ENCODE data around the gene ZBTB2.
"Not testable (repeated sequence)": the region's sequence is repeated elsewhere in the genome, so short reads cannot be mapped to it uniquely, and the experiment has no call there.

Gene ZBTB2

DNA sequence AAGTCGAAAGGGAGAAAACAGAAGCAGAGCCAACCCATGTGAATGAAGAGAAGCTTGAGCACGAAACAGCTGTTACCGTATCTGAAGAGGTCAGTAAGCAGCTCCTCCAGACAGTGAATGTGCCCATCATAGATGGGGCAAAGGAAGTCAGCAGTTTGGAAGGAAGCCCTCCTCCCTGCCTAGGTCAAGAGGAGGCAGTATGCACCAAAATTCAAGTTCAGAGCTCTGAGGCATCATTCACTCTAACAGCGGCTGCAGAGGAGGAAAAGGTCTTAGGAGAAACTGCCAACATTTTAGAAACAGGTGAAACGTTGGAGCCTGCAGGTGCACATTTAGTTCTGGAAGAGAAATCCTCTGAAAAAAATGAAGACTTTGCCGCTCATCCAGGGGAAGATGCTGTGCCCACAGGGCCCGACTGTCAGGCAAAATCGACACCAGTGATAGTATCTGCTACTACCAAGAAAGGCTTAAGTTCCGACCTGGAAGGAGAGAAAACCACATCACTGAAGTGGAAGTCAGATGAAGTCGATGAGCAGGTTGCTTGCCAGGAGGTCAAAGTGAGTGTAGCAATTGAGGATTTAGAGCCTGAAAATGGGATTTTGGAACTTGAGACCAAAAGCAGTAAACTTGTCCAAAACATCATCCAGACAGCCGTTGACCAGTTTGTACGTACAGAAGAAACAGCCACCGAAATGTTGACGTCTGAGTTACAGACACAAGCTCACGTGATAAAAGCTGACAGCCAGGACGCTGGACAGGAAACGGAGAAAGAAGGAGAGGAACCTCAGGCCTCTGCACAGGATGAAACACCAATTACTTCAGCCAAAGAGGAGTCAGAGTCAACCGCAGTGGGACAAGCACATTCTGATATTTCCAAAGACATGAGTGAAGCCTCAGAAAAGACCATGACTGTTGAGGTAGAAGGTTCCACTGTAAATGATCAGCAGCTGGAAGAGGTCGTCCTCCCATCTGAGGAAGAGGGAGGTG, 38.7 kb downstream of the ZBTB2 start:
- peaks cover 7% of the 10 kb centered on the region for H3K36me3 ChIP-seq (ENCODE audit: insufficient read depth, low read length)

DNA sequence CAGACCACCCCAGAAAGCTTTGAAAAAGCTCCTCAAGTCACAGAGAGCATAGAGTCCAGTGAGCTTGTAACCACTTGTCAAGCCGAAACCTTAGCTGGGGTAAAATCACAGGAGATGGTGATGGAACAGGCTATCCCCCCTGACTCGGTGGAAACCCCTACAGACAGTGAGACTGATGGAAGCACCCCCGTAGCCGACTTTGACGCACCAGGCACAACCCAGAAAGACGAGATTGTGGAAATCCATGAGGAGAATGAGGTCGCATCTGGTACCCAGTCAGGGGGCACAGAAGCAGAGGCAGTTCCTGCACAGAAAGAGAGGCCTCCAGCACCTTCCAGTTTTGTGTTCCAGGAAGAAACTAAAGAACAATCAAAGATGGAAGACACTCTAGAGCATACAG, 39.6 kb downstream of the ZBTB2 start:
- H3K27me3 ChIP-seq (ENCODE audit: insufficient read depth, low read length), result no peaks in the 10 kb centered on the region
- no peak overlapping the region for H3K4me3 ChIP-seq (ENCODE audit: low read length)
- no peak overlapping the region for H2AFZ ChIP-seq (ENCODE audit: low read depth, low read length)
- peaks cover 4% of the 10 kb centered on the region for H3K4me1 ChIP-seq (ENCODE audit: insufficient read depth, low read length)
- peaks cover 8% of the 10 kb centered on the region for H3K9me3 ChIP-seq (ENCODE audit: low read length)
- H3K36me3 ChIP-seq (ENCODE audit: insufficient read depth, low read length), result peaks cover 7% of the 10 kb centered on the region

More for the DNA sequence above, 38.7 kb downstream of the ZBTB2 start:
- no peak overlapping the region for H2AFZ ChIP-seq (ENCODE audit: low read depth, low read length)
- no peaks in the 10 kb centered on the region for H3K4me1 ChIP-seq (ENCODE audit: insufficient read depth, low read length)
- no peak overlapping the region for H3K4me3 ChIP-seq (ENCODE audit: low read length)
- peaks cover 8% of the 10 kb centered on the region for H3K9me3 ChIP-seq (ENCODE audit: low read length)
- H3K27me3 ChIP-seq (ENCODE audit: insufficient read depth, low read length), result no peaks in the 10 kb centered on the region

DNA sequence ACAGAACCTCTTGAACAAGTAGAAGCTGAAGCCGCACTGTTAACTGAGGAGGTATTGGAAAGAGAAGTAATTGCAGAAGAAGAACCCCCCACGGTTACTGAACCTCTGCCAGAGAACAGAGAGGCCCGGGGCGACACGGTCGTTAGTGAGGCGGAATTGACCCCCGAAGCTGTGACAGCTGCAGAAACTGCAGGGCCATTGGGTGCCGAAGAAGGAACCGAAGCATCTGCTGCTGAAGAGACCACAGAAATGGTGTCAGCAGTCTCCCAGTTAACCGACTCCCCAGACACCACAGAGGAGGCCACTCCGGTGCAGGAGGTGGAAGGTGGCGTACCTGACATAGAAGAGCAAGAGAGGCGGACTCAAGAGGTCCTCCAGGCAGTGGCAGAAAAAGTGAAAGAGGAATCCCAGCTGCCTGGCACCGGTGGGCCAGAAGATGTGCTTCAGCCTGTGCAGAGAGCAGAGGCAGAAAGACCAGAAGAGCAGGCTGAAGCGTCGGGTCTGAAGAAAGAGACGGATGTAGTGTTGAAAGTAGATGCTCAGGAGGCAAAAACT, 40.1 kb downstream of the ZBTB2 start:
- H3K4me3 ChIP-seq (ENCODE audit: low read length), result no peak overlapping the region
- peaks cover 8% of the 10 kb centered on the region for H3K9me3 ChIP-seq (ENCODE audit: low read length)
- H3K4me1 ChIP-seq (ENCODE audit: insufficient read depth, low read length), result peaks cover 8% of the 10 kb centered on the region
- no peak overlapping the region for H2AFZ ChIP-seq (ENCODE audit: low read depth, low read length)
- no peaks in the 10 kb centered on the region for H3K27me3 ChIP-seq (ENCODE audit: insufficient read depth, low read length)
- H3K36me3 ChIP-seq (ENCODE audit: insufficient read depth, low read length), result peaks cover 7% of the 10 kb centered on the region

DNA sequence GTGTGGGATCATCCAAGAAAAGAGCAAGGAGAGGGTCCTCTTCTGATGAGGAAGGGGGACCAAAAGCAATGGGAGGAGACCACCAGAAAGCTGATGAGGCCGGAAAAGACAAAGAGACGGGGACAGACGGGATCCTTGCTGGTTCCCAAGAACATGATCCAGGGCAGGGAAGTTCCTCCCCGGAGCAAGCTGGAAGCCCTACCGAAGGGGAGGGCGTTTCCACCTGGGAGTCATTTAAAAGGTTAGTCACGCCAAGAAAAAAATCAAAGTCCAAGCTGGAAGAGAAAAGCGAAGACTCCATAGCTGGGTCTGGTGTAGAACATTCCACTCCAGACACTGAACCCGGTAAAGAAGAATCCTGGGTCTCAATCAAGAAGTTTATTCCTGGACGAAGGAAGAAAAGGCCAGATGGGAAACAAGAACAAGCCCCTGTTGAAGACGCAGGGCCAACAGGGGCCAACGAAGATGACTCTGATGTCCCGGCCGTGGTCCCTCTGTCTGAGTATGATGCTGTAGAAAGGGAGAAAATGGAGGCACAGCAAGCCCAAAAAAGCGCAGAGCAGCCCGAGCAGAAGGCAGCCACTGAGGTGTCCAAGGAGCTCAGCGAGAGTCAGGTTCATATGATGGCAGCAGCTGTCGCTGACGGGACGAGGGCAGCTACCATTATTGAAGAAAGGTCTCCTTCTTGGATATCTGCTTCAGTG, 40.8 kb downstream of the ZBTB2 start:
- Histone ChIP-seq H3K4me3 (ENCODE audit: low read length) (no peak overlapping the region), H3K4me1 (ENCODE audit: insufficient read depth, low read length) (peaks cover 12% of the 10 kb centered on the region), H2AFZ (ENCODE audit: low read depth, low read length) (no peak overlapping the region), H3K9me3 (ENCODE audit: low read length) (peaks cover 8% of the 10 kb centered on the region), H3K27me3 (ENCODE audit: insufficient read depth, low read length) (no peaks in the 10 kb centered on the region), H3K36me3 (ENCODE audit: insufficient read depth, low read length) (peaks cover 7% of the 10 kb centered on the region)

DNA sequence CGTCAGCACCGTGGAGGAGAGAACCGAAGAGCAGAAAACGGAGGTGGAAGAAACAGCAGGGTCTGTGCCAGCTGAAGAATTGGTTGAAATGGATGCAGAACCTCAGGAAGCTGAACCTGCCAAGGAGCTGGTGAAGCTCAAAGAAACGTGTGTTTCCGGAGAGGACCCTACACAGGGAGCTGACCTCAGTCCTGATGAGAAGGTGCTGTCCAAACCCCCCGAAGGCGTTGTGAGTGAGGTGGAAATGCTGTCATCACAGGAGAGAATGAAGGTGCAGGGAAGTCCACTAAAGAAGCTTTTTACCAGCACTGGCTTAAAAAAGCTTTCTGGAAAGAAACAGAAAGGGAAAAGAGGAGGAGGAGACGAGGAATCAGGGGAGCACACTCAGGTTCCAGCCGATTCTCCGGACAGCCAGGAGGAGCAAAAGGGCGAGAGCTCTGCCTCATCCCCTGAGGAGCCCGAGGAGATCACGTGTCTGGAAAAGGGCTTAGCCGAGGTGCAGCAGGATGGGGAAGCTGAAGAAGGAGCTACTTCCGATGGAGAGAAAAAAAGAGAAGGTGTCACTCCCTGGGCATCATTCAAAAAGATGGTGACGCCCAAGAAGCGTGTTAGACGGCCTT, 41.6 kb downstream of the ZBTB2 start:
- no peaks in the 10 kb centered on the region for H3K27me3 ChIP-seq (ENCODE audit: insufficient read depth, low read length)
- no peak overlapping the region for H3K4me3 ChIP-seq (ENCODE audit: low read length)
- no peak overlapping the region for H2AFZ ChIP-seq (ENCODE audit: low read depth, low read length)
- peaks cover 7% of the 10 kb centered on the region for H3K36me3 ChIP-seq (ENCODE audit: insufficient read depth, low read length)
- peaks cover 12% of the 10 kb centered on the region for H3K4me1 ChIP-seq (ENCODE audit: insufficient read depth, low read length)
- peaks cover 8% of the 10 kb centered on the region for H3K9me3 ChIP-seq (ENCODE audit: low read length)

DNA sequence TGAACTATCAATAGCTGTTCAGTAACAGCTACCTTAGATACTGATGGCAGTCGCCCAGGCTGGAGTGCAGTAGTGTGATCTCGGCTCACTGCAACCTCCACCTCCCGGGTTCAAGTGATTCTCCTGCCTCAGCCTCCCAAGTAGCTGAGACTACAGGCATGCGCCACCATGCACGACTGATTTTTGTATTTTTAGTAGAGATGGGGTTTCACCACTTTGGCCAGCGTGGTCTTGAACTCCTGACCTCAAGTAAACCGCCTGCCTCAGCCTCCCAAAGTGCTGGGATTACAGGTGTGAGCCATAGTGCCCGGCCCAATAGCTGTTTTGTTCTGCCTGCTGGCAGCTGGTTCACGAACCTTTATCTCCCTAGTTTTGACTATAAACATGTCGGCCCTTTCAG, 48.6 kb downstream of the ZBTB2 start:
- not testable (repeated sequence) for H3K36me3 ChIP-seq (ENCODE audit: insufficient read depth, low read length)

DNA sequence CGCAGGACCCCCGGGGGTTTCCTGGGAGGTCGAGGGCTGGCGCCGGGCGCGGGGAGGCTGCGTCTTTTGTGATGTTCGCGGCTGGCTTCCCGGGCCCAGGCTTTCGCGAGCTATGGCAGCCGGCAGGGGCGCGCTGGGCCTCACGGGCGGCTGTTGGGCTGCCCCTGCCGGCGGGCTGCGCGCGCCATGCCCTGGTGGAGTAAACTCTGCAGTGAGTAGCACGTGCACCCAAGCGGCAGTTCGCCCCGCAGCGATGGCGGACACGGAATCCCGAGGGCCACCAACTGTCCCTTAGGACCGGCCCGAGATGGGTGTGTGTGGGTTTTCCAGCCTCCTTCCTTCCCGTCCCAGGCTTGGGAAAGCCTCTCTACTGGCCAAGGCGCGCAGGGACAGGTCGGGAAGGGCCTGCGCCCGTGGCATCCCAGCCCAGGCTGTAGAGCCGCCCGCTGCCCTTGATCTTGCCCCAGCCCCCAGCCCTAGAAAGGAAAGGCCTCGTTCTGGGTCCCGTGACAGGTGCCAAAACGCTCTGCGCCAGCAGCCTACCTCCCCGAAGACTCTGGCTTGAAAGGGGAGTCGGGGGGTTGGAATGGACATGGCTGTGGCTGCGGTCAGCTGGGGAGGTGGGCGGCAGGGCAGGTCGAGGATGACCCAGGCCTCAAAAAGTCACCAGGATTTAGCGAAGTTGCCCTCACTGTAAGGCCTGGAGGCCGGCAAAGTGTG, 49.7 kb downstream of the ZBTB2 start:
- Histone ChIP-seq H3K4me1 (ENCODE audit: insufficient read depth, low read length) (peaks cover 7% of the 10 kb centered on the region), H3K27me3 (ENCODE audit: insufficient read depth, low read length) (no peaks in the 10 kb centered on the region), H3K36me3 (ENCODE audit: insufficient read depth, low read length) (no peaks in the 10 kb centered on the region), H3K9me3 (ENCODE audit: low read length) (peaks cover 7% of the 10 kb centered on the region), H3K4me3 (ENCODE audit: low read length) (no peak overlapping the region), H2AFZ (ENCODE audit: low read depth, low read length) (no peak overlapping the region)

More for the DNA sequence above, 48.6 kb downstream of the ZBTB2 start:
- H3K27me3 ChIP-seq (ENCODE audit: insufficient read depth, low read length); H3K9me3 ChIP-seq (ENCODE audit: low read length); H3K4me3 ChIP-seq (ENCODE audit: low read length); H2AFZ ChIP-seq (ENCODE audit: low read depth, low read length): not testable (repeated sequence)
- H3K4me1 ChIP-seq (ENCODE audit: insufficient read depth, low read length), result peaks cover 12% of the 10 kb centered on the region

DNA sequence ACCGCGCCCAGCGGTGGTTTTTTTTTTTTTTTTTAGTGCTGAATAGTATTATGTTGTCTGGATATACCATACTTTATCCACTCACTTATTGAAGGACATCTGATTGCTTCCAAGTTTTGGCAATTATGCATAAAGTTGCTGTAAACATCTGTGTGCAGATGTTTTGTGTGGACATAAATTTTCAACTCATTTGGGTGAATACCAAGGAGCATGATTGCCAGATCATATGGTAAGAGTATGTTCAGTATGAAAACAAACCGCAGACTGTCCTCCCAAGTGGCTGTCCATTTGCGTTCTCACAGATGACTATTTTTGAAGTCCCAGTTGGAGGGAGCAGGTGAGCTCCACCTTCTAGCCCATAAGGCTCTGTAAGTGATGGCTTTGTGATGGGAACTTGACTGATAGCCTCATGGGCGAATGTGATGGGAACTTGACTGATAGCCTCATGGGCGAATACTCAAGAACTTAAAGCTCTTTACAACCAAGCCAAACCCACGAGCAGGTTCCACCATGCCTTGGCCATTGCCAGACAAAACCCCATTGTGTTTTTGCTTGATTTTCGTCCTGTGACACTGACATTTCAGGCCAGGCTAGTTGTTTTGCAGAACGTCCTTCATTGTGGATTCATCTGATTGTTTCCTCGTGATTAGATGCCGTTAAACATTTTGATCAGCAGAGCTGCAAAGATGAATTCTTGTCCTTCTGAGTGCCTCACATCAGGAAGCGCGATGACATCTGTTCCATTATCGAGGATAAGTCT, 51.0 kb downstream of the ZBTB2 start:
- Histone ChIP-seq H3K4me3 (ENCODE audit: low read length) (no peak overlapping the region), H3K4me1 (ENCODE audit: insufficient read depth, low read length) (no peaks in the 10 kb centered on the region), H3K9me3 (ENCODE audit: low read length) (peaks cover 7% of the 10 kb centered on the region), H3K36me3 (ENCODE audit: insufficient read depth, low read length) (no peaks in the 10 kb centered on the region), H3K27me3 (ENCODE audit: insufficient read depth, low read length) (no peaks in the 10 kb centered on the region), H2AFZ (ENCODE audit: low read depth, low read length) (no peak overlapping the region)

DNA sequence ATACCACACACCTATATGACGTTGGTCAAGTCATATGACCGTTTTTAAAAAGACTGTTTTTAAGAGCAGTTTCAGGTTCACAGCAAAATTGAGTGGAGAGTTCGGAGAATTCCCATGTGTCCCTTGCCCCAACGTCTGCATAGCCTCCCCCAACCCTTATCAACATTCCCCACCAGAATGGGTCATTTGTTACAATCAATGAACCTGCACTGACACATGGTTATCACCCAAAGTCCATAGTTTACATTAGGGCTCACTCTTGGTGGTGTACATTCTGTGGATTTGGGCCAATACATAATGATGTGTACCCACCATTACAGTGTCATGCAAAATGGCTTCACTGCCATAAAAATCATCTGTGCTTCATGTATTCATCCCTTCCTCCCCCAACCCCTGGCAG, 52.0 kb downstream of the ZBTB2 start:
- Histone ChIP-seq H3K4me3 (ENCODE audit: low read length) (no peak overlapping the region), H3K36me3 (ENCODE audit: insufficient read depth, low read length) (no peaks in the 10 kb centered on the region), H3K9me3 (ENCODE audit: low read length) (peaks cover 7% of the 10 kb centered on the region), H2AFZ (ENCODE audit: low read depth, low read length) (no peak overlapping the region), H3K27me3 (ENCODE audit: insufficient read depth, low read length) (no peaks in the 10 kb centered on the region), H3K4me1 (ENCODE audit: insufficient read depth, low read length) (no peaks in the 10 kb centered on the region)

DNA sequence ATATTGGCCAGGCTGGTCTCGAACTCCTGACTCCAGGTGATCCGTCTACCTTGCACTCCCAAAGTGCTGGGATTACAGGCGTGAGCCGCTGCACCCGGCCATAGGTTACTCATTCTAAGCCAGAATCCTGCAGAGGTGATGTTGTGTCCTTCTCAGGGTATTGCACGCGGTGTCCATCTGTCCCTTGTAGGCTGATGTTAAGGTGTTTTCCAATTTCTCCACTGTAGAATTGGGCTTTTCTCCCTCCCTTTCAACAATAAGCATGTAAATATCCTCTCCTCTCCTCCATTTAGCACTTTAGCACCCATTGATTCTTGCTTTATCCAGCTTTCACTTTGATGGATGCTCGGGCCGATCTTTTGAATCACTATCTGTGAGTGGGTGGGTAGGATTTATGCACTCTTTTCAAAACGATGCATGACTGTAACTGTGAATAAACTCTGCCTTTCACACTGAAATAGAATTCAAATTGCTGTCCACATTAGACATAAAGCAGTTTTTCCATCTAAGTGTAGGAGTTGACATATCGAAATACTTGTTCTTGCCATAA, 52.6 kb downstream of the ZBTB2 start:
- Histone ChIP-seq H3K36me3 (ENCODE audit: insufficient read depth, low read length) (no peaks in the 10 kb centered on the region), H3K9me3 (ENCODE audit: low read length) (peaks cover 7% of the 10 kb centered on the region), H2AFZ (ENCODE audit: low read depth, low read length) (no peak overlapping the region), H3K27me3 (ENCODE audit: insufficient read depth, low read length) (no peaks in the 10 kb centered on the region), H3K4me1 (ENCODE audit: insufficient read depth, low read length) (no peaks in the 10 kb centered on the region), H3K4me3 (ENCODE audit: low read length) (no peak overlapping the region)

DNA sequence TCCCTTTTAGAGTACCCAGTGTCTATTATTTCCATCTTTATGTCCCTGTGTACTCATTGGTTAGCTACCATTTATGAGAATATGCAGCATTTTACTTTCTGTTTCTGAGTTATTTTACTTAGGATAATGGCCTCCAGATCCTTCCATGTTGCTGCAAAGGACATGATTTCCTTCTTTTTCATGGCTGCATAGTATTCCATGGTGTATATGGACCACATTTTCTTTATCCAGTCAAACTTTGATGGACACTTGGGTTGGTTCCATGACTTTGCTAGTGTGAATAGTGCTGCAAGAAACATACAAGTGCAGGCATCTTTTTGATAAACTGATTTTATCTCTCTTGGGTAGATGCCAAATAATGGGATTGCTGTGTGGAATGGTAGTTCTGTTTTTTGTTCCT, 55.4 kb downstream of the ZBTB2 start:
- peaks cover 2% of the 10 kb centered on the region for H3K9me3 ChIP-seq (ENCODE audit: low read length)
- no peak overlapping the region for H3K4me3 ChIP-seq (ENCODE audit: low read length)
- no peak overlapping the region for H2AFZ ChIP-seq (ENCODE audit: low read depth, low read length)
- no peaks in the 10 kb centered on the region for H3K27me3 ChIP-seq (ENCODE audit: insufficient read depth, low read length)
- H3K4me1 ChIP-seq (ENCODE audit: insufficient read depth, low read length), result no peaks in the 10 kb centered on the region
- no peaks in the 10 kb centered on the region for H3K36me3 ChIP-seq (ENCODE audit: insufficient read depth, low read length)

Measured in neuron (in vitro differentiated cells).